NCI-H146 (cell line): ENCODE measurements around the gene CLEC3B.
"Not testable (repeated sequence)": the region's sequence is repeated elsewhere in the genome, so short reads cannot be mapped to it uniquely, and the experiment has no call there.

ENCODE experiments used
- DNase-seq: peaks from one replicate; lab custom pipeline; 2025; lab: John Stamatoyannopoulos, UW

Gene CLEC3B

DNA sequence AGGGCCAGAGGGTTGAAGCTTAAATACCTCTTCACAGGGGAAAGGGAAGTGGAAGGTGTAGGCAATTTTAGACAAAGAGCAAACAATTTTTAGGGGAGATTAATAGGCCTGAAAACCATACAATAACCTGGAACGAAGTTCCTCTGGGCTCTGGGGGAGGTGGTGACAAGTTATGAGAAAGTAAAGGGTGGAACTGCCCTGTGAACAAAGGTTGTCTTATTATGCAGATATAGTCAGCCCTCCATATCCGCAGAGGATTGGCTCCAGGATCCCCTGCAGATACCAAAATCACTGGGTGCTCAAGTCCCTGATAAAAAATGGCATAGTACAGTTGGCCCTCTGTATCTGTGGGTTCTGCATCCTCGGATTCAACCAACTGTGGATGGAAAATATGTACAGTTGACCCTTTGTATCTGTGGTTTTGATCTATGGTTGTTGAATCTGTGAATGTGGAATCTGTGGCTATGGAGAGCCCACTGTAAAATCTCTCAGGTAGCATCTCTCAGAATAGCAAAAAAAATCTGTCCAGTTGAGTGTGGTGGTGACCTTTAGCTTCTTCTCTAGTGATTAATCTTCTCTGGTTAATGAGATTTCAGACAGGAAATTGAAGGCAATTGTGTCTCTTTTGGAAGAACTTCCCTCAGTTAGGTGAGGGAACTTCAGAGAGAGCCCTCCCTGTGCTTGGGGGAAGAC is 40.2 kb downstream of the CLEC3B start:
- DNase-seq, result no peak

DNA sequence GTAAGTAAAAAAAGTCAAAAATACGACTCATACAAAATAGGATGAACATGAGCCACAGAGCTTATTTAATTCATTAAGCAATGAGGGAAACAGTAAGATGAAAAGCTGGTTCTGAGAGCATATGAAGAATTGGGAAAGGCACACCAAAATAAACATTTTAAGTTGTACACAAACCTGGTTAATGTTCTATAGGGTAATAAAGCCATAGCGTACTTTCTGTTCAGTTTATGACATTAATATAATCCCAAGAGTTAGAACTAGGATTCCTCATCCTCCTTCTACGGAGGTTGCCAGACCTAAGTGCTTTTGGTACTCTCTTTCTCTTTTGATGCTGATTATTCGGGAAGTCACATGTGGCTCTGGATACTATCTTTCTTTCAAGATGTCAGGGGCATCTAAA is 41.4 kb downstream of the CLEC3B start:
- no peak for DNase-seq

DNA sequence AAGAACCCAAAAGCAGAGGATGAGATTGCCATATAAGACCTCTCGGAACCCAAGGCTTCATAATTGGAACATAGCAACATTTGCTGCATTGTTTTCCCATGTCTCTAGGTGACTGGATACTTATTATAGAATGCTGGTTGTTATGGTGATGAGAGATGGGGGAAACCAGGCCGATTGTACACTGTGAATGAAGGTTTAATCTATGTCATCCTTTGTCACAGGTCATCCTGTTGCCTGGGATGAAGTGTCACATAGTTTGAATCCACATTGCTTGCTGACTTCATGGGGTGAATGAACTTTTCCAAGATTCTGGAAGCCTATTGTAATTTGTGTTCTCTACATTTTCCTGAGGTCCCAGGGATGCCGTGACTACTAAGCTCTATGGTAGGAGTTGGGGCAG is 41.8 kb downstream of the CLEC3B start:
- DNase-seq, result no peak

DNA sequence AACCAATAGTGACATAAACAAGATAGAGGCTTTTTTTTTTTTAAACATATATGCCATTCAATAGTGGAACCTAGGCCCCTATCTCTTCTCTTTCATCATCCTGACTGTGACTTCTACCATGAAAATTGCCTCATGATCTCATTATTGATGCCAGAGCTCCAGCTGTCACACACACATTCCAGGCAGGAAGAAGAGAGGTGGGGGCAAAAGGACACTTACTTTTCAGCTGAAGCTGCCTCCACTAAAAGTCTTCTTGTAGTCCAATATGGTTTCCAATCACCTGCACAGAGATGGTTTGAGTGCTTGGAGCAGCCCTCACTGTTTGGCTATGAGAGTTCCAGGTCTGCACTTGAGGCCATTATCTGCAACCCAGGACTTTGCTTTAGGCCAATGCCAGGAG is 45.0 kb downstream of the CLEC3B start:
- no peak for DNase-seq

DNA sequence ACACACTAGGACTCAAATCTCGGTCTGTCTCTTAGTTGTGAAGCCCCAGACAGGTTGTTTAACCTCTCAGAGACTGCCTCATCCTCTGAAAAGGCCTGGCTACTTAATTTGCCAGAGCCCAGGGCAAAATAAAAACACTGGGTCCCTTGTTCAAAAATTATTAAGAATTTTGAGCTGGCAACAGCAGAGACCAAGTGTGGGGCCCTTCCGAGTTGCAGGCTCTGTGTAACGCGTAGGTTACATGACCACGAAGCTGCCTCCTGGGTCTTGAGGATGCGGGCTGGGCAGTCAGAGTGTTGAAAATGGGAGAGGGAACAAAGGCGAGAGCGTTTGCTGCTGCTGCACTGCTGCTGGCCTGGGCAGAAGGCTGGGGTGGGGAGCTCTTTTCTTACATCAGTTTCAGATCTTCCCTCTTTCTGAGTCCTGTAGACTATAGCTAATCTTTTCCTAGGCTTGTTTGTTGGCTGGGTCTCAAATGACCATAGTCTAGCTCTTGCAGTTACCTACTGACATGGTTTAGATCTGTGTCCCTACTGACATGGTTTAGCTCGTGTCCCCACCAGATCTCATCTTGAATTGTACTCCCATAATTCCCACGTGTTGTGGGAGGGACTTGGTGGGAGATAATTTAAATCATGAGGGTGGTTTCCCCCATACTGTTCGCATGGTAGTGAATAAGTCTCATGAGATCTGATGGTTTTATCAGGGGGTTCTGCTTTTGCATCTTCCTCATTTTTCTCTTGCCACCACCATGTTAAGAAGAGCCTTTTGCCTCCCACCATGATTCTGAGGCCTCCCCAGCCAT is 49.9 kb downstream of the CLEC3B start:
- no peak for DNase-seq

DNA sequence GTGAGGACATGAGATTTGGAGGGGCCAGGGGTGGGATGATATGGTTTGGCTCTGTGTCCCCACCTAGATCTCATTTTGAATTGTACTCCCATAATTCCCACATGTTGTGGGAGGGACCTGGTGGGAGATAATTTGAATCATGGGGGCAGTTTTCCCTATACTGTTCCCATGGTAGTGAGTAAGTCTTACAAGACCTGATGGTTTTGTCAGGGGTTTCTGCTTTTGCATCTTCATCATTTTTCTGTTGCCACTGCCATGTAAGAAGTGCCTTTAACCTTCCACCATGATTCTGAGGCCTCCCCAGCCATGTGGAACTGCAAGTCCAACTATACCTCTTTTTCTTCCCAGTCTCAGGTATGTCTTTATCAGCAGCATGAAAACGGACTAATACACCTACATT is 52.2 kb downstream of the CLEC3B start:
- not testable (repeated sequence) for DNase-seq

DNA sequence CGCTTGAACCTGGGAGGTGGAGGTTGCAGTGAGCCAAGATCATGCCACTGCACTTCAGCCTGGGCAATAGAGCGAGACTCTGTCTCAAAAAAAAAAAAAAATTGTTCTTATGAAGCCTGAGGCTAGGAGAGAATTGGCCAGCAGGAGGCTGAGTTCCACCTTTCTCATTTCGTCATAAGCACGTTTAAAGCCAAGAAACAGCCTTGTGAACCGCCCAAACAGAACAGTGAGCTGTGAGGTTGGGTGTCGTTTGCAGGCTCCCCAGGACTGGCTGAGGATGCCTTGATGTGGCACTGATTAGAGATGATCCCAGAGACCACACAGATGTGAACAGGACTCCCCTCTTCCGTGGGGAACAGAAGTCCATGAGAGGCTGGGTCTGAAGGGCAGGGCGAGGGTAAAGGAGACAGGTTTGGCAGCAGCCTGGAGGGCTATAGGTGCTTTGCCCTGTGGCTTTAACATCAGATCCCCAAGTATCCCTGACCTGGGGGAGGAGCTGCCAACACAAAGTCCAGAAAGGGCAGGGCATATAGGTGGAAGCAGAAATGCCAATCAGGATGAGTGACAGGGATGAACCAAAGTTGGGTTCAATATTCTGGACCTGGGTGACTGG is 52.9 kb downstream of the CLEC3B start:
- DNase-seq, result no peak

DNA sequence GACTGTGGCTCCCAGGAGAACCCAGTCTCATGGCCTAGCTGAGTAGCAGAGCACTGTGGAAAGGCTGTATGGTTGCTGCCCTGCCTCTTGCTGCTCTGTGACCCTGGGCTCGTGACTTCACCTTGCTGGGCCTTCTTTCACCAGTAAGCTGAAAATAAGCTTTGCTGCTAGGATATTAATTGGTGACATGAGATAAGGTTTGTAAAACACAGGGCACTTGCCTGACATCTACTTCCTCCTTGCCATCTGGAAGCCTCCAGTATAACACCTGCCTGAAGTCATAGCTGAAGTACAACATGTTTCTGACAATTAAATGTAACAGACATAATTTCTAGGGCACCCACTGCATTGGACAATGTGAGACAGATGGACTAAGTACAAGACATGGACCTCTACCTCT is 53.6 kb downstream of the CLEC3B start:
- no peak for DNase-seq

DNA sequence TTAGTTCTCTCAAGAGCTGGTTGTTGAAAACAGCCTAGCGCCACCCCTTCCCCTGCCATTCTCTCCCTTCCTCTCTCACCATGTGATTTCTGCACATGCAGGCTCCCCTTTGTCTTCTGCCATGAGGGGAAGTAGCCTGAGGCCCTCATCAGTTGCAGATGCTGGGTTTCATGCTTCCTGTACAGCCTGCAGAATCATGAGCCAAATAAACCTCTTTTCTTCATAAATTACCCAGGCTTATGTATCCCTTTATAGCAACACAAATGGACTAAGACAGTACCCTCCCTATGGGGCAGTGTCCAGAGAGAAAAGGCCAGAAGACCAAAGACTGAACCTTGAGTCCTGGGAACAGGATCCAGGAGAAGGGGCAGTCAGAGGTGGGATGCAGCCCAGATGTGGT is 54.7 kb downstream of the CLEC3B start:
- no peak for DNase-seq

DNA sequence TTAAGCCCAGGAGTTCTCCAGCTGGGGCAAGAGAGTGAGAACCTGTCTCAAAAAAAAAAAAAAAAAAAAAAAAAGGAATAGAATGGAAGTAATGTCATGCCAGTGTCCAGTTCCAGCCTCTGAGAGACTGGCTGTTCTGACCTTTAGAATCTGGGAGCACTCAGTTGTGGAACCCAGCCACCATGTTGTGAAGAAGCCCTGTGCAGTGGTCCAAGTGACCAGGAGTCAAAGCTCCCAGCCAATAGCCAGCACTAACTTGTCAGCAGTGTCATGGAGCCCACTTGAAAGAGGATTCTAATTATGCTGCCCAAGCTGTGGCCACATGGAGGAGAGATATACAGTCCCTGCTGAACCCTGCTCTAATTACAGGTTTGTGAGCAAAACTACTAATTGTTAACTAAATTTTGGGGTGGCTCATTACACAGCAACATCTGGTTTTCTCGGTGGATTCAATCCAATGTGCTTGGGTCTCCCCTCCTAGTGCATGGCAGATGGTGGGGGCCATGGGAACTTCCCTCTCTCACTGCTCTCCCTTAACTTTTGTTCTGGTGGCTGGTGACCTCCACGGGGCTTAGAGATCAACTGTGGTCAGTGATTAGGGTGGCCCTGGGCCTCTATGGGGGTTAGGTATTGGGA is 55.5 kb downstream of the CLEC3B start:
- no peak for DNase-seq

DNA sequence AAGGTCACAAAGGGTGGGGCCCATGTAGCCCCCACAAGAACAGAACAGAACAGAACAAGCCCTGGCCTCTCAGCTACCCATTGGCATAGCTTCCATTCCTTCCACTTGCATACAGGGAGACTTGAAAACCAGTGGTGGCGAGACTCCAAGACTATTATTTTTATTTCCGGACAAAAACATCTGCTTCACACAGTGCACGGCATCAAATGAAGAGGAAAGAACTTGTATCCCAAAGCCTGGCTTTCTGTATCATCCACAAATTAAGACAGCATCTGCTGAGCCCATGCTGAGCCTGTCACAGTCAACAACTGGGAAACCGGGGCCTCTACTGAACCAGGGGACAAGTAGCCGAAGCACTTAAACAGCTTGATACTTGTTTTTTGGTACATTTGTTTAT is 56.0 kb downstream of the CLEC3B start:
- no peak for DNase-seq

DNA sequence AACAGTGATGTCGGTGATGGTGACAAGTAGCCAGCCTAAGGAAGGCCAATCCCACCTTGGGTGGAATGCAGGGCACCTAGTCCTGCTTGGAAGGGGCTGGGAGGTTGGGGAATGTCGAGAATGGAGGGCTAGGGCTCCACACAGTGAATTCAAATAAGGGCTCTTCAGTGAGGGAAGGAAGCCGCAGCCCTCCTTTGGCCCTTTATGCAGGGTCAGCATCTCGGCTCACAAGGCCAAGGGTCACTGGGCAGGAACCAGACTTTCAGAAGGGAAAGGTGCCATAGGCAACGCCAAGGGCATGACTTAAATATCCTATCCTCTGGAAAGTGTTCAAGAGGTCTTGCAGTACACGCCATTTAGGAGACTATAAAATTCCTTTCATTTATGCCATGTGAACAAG is 56.9 kb downstream of the CLEC3B start:
- no peak for DNase-seq

DNA sequence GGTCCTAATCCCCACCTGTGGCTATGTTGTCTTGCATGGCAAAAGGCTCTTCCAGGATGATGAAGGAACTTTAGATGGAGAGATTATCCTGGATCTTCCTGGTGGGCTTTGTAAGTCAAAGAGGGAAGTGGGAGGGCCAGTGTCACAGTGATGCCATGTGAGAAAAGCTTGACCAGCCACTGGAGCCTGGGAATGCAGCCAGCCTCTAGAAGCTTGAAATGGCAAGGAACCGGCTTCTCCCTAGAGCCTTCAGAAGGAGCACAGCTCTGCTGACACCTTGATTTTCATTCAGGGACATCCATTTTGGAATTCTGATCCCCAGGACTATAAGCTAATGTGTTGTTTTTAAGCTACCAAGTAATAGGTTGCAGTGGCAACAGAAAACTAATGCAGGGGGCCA is 58.3 kb downstream of the CLEC3B start:
- DNase-seq, result no peak

DNA sequence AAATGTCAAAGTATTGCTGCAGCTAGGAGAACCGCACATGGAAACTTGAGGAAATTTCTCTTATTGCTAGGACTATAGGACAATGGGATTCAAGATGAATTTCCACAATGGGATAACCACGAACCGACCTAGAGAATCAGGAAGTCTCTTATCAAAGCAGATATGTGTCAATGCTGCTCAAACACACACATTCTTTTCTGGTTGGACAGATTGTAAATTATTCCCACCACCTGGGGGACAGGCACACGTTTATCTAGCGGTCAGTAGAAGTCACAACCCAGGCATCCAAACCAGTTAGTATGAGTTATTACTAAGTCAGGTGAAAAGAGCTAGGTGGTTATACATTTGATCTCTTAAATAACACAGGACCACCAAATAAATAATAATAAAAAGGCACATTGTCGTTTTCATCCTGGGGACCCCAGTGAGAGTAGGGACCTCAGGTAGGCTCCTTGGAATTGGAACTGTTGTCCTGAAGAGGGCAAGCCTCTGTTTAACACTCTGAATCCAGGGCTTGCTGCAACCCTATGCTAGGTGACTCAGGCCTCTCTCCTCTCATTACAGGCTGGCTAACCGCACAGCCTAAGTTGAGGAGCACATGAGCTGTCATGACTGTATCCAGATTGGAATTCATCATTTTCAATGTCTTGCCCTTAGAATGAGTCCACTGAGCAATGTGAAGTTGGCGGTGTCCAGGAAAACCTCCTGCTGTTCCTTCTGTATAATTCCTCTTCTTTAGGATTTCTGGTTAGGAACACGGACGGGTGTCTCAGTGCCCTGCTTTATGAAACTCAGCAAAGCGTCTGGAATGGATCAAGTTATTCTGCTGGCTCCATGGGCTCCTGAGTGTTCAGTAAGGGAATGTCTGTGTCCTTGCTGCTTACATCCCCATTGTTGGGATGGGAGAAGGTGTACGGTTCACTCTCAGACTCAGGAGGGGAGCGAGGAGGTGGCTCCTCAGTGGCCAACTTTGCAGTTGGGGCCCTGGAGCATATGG is 59.0 kb downstream of the CLEC3B start:
- DNase-seq, result no peak
